Endodermal cell (in vitro differentiated cells): Measurements from ENCODE around the gene AP4E1. TPM values are rescaled to one million over a fixed set of nuclear protein-coding genes. Genes with fewer than 3 reads are reported as not detected.

Source experiments
- DNase-seq: peaks from one replicate; pipeline ENCODE4 v3.0.0-alpha.2; 2017
- H3K27ac ChIP-seq: 2 replicates; pipeline ENCODE4 v1.5.1; 2013; ENCODE audit warnings: mild to moderate bottlenecking, low read depth, low read length, moderate library complexity
- H3K27me3 ChIP-seq: 2 replicates; pipeline ENCODE4 v1.6.1; 2013; ENCODE audit warnings: mild to moderate bottlenecking, low read length, moderate library complexity; ENCODE audit not compliant: insufficient read depth, control insufficient read depth, poor library complexity, severe bottlenecking
- H3K36me3 ChIP-seq: 2 replicates; pipeline ENCODE4 v1.7.0; 2013; ENCODE audit warnings: mild to moderate bottlenecking, low read length, moderate library complexity; ENCODE audit not compliant: control insufficient read depth, insufficient read depth
- H3K4me1 ChIP-seq: one replicate; pipeline ENCODE4 v1.7.0; 2013; ENCODE audit warnings: low read length; ENCODE audit not compliant: control insufficient read depth, insufficient read depth
- H3K4me3 ChIP-seq: 2 replicates; pipeline ENCODE4 v1.5.1; 2013; ENCODE audit warnings: mild to moderate bottlenecking, low read length, moderate library complexity
- H3K9ac ChIP-seq: 2 replicates; pipeline ENCODE4 v1.6.1; 2013; ENCODE audit warnings: mild to moderate bottlenecking, low read length, moderate library complexity; ENCODE audit not compliant: poor library complexity, severe bottlenecking; ENCODE audit errors: extremely low read depth
- H3K9me3 ChIP-seq: 2 replicates; pipeline ENCODE4 v1.6.1; 2013; ENCODE audit warnings: mild to moderate bottlenecking, low read length, moderate library complexity; ENCODE audit not compliant: control insufficient read depth
- H3K27ac Mint-ChIP-seq: 2 replicates; pipeline ENCODE4 v1.8.0; 2020; ENCODE audit warnings: mixed read lengths
- H3K27me3 Mint-ChIP-seq: 2 replicates; pipeline ENCODE4 v1.8.0; 2021; ENCODE audit warnings: mild to moderate bottlenecking, mixed read lengths; ENCODE audit not compliant: insufficient read depth
- H3K36me3 Mint-ChIP-seq: 2 replicates; pipeline ENCODE4 v1.8.0; 2020; ENCODE audit warnings: low read depth, mixed read lengths
- H3K4me1 Mint-ChIP-seq: 2 replicates; pipeline ENCODE4 v1.8.0; 2020; ENCODE audit warnings: mixed read lengths
- H3K4me3 Mint-ChIP-seq: 2 replicates; pipeline ENCODE4 v1.8.0; 2020; ENCODE audit warnings: mild to moderate bottlenecking, moderate library complexity, mixed read lengths
- H3K9me3 Mint-ChIP-seq: 2 replicates; pipeline ENCODE4 v1.8.0; 2020; ENCODE audit warnings: mild to moderate bottlenecking, mixed read lengths
- WGBS, 2 experiments: methylation state at CpG; one replicate each; pipeline versions ENCODE4 v1.1.5 to v1.1.7; 2013; ENCODE audit warnings: missing lambda C conversion rate in 2 of 2, mixed read lengths in 1 of 2; ENCODE audit not compliant: insufficient coverage in 1 of 2, insufficient read length in 1 of 2; 5-methylcytosine and 5-hydroxymethylcytosine counted together
- total RNA-seq, 2 donors: library from RNA; stranded (reverse); fragmentation: NEBNext Ultra II Directional in 1 of 2; extraction: Animal tissue kit (Norgen Biotek cat#: 25700) in 1 of 2; gene quantifications; 2 replicates in 1 of 2; 3 replicates in 1 of 2; pipeline ENCODE4 v1.2.1, GENCODE V29; 2021
- TF ChIP-seq, protein P1 (sequence below): fragments of 200-600 bp; sonication (generic); conservative IDR thresholded peaks from 2 replicates; pipeline ENCODE4 v1.5.0; 2021; ENCODE audit warnings: antibody characterized with exemption, mild to moderate bottlenecking

Gene AP4E1
- total RNA-seq, 2 donors from 2014 or later = 7.8 to 12.5 TPM

DNA sequence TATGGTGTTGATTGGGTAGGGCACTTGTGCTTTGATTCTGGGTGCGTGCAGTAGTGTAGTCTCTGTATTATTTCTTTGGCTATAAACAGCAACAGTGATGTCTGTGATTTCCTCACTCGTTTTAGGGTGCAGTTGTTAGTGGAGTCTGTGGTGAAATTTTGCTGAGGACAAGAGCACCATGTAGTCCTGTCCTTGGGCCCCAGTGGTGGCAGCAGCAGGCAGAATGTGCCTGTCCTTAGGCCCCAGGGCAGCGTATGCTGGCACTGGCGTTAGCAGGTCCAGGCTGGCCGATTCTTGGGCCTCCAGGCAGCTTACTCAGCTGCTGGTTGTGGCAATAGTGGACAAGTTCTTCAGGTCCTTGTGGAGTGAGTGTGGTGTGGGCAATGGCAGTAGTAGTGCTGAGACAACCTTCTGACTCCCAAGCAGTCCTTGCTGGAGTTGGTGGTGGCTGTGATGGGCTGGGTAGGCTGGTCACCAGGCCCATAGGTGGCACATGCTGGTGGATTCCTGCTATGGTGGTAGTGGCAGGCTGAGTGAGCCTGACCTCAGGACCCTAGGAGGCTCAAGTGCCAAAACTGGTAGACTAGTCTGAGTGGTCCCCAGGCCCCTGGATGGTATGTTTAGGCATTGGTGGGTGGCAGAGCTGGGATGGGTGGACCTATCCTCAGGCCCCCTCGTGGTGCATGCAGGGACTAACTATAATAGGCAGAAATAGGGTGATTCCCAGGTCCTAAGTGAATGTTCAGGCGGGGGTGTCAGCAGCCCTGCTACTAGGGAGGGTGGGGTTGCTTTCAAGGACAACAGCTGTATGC lies 129.9 kb downstream of the AP4E1 start:
- TF ChIP-seq, protein P1, sequence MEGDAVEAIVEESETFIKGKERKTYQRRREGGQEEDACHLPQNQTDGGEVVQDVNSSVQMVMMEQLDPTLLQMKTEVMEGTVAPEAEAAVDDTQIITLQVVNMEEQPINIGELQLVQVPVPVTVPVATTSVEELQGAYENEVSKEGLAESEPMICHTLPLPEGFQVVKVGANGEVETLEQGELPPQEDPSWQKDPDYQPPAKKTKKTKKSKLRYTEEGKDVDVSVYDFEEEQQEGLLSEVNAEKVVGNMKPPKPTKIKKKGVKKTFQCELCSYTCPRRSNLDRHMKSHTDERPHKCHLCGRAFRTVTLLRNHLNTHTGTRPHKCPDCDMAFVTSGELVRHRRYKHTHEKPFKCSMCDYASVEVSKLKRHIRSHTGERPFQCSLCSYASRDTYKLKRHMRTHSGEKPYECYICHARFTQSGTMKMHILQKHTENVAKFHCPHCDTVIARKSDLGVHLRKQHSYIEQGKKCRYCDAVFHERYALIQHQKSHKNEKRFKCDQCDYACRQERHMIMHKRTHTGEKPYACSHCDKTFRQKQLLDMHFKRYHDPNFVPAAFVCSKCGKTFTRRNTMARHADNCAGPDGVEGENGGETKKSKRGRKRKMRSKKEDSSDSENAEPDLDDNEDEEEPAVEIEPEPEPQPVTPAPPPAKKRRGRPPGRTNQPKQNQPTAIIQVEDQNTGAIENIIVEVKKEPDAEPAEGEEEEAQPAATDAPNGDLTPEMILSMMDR = no peak

DNA sequence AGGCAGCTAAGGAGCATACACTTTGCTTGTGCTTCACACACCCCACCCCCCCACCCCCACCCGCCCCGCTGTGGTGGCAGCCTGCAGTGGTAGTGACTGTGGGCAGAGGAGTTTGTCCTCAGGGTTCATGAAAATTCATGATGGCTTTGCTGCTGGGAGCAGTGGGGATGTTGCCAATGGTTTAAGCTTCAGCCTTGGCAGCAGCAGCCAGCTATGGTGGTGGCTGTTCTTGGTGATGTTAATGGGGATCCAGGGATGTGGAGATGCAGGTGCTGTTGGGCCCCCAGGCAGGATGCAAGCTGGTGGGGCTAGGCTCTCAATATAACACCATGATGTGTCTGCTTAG lies 130.5 kb downstream of the AP4E1 start:
- H3K9me3 Mint-ChIP-seq = peaks cover 16% of the 10 kb centered on the region
- no peak overlapping the region for H3K27ac Mint-ChIP-seq
- Histone ChIP-seq H3K27me3 (no peaks in the 10 kb centered on the region), H3K4me3 (no peak overlapping the region), H3K36me3 (no peaks in the 10 kb centered on the region), H3K9ac (no peak overlapping the region), H3K27ac (no peak overlapping the region), H3K9me3 (peaks cover 3% of the 10 kb centered on the region), H3K4me1 (no peaks in the 10 kb centered on the region)
- TF ChIP-seq, protein P1 = no peak
- peaks cover 22% of the 10 kb centered on the region for H3K4me1 Mint-ChIP-seq
- WGBS, 2 experiments = no CpG with 5 or more reads among the region's 2 CpGs
- H3K36me3 Mint-ChIP-seq = peaks cover 7% of the 10 kb centered on the region
- H3K4me3 Mint-ChIP-seq = no peak overlapping the region
- H3K27me3 Mint-ChIP-seq = no peaks in the 10 kb centered on the region
- DNase-seq = no peak

More for the DNA sequence above, 129.9 kb downstream of the AP4E1 start:
- Histone ChIP-seq H3K4me3 (peak overlapping the region; percentile 68), H3K9ac (no peak overlapping the region), H3K27me3 (no peaks in the 10 kb centered on the region), H3K27ac (no peak overlapping the region), H3K36me3 (no peaks in the 10 kb centered on the region), H3K4me1 (no peaks in the 10 kb centered on the region), H3K9me3 (peaks cover 3% of the 10 kb centered on the region)
- Mint-ChIP-seq H3K27ac (no peak overlapping the region), H3K9me3 (peaks cover 12% of the 10 kb centered on the region), H3K4me3 (peak overlapping the region; percentile 55), H3K4me1 (peaks cover 19% of the 10 kb centered on the region), H3K36me3 (peaks cover 7% of the 10 kb centered on the region), H3K27me3 (no peaks in the 10 kb centered on the region)
- WGBS, 2 experiments = 84 to 92% methylated on average over 2 to 7 of the region's 7 CpGs
- DNase-seq = no peak

- Histone ChIP-seq H3K27ac (no peak overlapping the region), H3K9ac (no peak overlapping the region), H3K4me3 (no peak overlapping the region), H3K27me3 (peaks cover 22% of the 10 kb centered on the region), H3K4me1 (peaks cover 6% of the 10 kb centered on the region), H3K9me3 (no peaks in the 10 kb centered on the region), H3K36me3 (no peaks in the 10 kb centered on the region)
- 77 to 84% methylated on average over 2 to 4 of the region's 4 CpGs for WGBS, 2 experiments
- Mint-ChIP-seq H3K9me3 (peaks cover 8% of the 10 kb centered on the region), H3K36me3 (peaks cover 2% of the 10 kb centered on the region), H3K4me3 (no peak overlapping the region), H3K27ac (no peak overlapping the region), H3K27me3 (peaks cover 32% of the 10 kb centered on the region), H3K4me1 (peaks cover 28% of the 10 kb centered on the region)
- no peak for DNase-seq
- TF ChIP-seq, protein P1 = no peak
Observed at GRCh38 chr15:51044037-51044727, 135.7 kb downstream of the AP4E1 start.
